Measurements from ENCODE around the gene PRKCD.

The PRKCD gene

GRCh38 chr3:53169045-53169831 lies 8.2 kb downstream of the PRKCD start:
- ATAC-seq, result no peak
- no peak for TF ChIP-seq CREB5 (CRISPR knock-in tag; IDR thresholded peaks at IDR 0.05; ENCODE audit: low read depth)
- no peak for TF ChIP-seq ZC3H10 (CRISPR knock-in tag; IDR thresholded peaks at IDR 0.05)
- TF ChIP-seq POU6F1 (CRISPR knock-in tag; IDR thresholded peaks at IDR 0.05; ENCODE audit: borderline replicate concordance, low read depth), result no peak
- no peak for TF ChIP-seq BACH2 (CRISPR knock-in tag; IDR thresholded peaks at IDR 0.05; ENCODE audit: borderline replicate concordance)

DNA sequence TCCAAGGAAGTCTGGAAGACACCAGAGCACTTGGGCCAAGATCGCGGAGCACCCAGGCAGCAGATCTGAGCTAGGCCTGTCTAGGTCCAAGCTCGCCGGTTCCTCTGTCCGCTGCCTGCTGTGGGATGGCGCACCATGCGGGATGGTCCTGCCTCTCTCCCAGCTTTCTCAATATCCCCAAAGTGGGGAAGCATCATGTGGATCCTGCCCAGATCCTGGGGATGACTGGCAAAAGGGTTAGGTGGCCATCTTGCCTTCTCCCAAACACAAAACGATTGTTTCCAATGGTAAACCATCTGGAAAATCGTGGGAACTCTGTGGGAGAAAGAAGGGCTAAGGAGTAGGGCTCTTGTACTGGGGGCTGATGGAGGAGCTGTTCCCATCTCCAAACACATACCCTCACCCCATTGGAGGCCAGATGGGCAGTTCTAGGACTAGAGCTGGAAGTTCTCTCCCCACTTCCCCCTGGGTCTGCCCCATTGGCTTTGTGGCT lies 8.9 kb downstream of the PRKCD start:
- ATAC-seq, result no peak
- TF ChIP-seq, protein P1, sequence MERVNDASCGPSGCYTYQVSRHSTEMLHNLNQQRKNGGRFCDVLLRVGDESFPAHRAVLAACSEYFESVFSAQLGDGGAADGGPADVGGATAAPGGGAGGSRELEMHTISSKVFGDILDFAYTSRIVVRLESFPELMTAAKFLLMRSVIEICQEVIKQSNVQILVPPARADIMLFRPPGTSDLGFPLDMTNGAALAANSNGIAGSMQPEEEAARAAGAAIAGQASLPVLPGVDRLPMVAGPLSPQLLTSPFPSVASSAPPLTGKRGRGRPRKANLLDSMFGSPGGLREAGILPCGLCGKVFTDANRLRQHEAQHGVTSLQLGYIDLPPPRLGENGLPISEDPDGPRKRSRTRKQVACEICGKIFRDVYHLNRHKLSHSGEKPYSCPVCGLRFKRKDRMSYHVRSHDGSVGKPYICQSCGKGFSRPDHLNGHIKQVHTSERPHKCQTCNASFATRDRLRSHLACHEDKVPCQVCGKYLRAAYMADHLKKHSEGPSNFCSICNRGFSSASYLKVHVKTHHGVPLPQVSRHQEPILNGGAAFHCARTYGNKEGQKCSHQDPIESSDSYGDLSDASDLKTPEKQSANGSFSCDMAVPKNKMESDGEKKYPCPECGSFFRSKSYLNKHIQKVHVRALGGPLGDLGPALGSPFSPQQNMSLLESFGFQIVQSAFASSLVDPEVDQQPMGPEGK (CRISPR knock-in tag; IDR thresholded peaks at IDR 0.05; ENCODE audit: borderline replicate concordance), result no peak
- no peak for TF ChIP-seq OSR1 (CRISPR knock-in tag; IDR thresholded peaks at IDR 0.05)
- TF ChIP-seq ZNF565 (CRISPR knock-in tag; conservative IDR thresholded peaks at IDR 0.05; ENCODE audit: low read depth), result no peak
- no peak for TF ChIP-seq SNAI2 (CRISPR knock-in tag; IDR thresholded peaks at IDR 0.05)
- no peak for TF ChIP-seq CREB5 (CRISPR knock-in tag; IDR thresholded peaks at IDR 0.05; ENCODE audit: low read depth)
- no peak for TF ChIP-seq ZC3H10 (CRISPR knock-in tag; IDR thresholded peaks at IDR 0.05)
- no peak for TF ChIP-seq TSHZ2 (CRISPR knock-in tag; IDR thresholded peaks at IDR 0.05)
- TF ChIP-seq RARB (CRISPR knock-in tag; IDR thresholded peaks at IDR 0.05), result no peak
- TF ChIP-seq, protein P2, sequence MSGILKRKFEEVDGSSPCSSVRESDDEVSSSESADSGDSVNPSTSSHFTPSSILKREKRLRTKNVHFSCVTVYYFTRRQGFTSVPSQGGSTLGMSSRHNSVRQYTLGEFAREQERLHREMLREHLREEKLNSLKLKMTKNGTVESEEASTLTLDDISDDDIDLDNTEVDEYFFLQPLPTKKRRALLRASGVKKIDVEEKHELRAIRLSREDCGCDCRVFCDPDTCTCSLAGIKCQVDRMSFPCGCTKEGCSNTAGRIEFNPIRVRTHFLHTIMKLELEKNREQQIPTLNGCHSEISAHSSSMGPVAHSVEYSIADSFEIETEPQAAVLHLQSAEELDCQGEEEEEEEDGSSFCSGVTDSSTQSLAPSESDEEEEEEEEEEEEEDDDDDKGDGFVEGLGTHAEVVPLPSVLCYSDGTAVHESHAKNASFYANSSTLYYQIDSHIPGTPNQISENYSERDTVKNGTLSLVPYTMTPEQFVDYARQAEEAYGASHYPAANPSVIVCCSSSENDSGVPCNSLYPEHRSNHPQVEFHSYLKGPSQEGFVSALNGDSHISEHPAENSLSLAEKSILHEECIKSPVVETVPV (CRISPR knock-in tag; IDR thresholded peaks at IDR 0.05), result no peak
- no peak for TF ChIP-seq ZNF8 (CRISPR knock-in tag; IDR thresholded peaks at IDR 0.05)
- no peak for TF ChIP-seq TCF4 (CRISPR knock-in tag; IDR thresholded peaks at IDR 0.05; ENCODE audit: borderline replicate concordance)
- TF ChIP-seq ESRRG (CRISPR knock-in tag; IDR thresholded peaks at IDR 0.05), result no peak
- TF ChIP-seq ARNTL (CRISPR knock-in tag; IDR thresholded peaks at IDR 0.05; ENCODE audit: borderline replicate concordance, low read depth), result no peak

GRCh38 chr3:53170325-53171063 lies 9.5 kb downstream of the PRKCD start:
- ATAC-seq, result no peak
- no peak for TF ChIP-seq OSR1 (CRISPR knock-in tag; IDR thresholded peaks at IDR 0.05)
- TF ChIP-seq ZFP3 (CRISPR knock-in tag; IDR thresholded peaks at IDR 0.05), result no peak
- no peak for TF ChIP-seq ARNTL (CRISPR knock-in tag; IDR thresholded peaks at IDR 0.05; ENCODE audit: borderline replicate concordance, low read depth)
- no peak for TF ChIP-seq GLIS3 (CRISPR knock-in tag; IDR thresholded peaks at IDR 0.05)
- no peak for TF ChIP-seq TOX (CRISPR knock-in tag; IDR thresholded peaks at IDR 0.05; ENCODE audit: borderline replicate concordance)
- TF ChIP-seq, protein P2 (CRISPR knock-in tag; IDR thresholded peaks at IDR 0.05), result no peak

Data from SK-N-SH treated with all-trans-retinoic acid at 6 μM for 48 hours (cell line).